ENCODE data around the gene DSE.
A peak's percentile ranks its signal among the peaks of the same experiment; 100 is the strongest.
"Not testable (repeated sequence)": the region's sequence is repeated elsewhere in the genome, so short reads cannot be mapped to it uniquely, and the experiment has no call there.

DSE gene

DNA sequence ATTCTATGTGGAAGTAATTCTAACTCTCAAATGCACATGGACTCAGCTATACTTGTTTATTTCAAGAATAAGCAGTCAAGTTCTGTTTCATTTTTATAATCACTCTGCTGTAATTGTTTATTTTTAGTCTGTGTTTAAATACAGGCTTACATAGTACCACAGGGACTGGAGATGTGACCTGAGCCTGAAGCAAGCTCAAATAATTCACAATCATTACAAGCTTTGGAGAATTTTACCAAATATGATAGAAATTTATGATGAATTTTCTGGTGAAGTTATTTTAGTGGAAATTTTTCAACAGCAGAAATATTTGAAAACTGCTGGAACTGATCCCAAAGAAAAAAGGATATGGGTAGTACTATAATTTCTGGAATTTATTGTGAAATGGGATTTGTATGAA is 41.6 kb upstream of the DSE start:
- Histone ChIP-seq H3K4ac (ENCODE audit: low read depth in 1 of 2, low read length in 2 of 2) (no peak overlapping the region), H3K9ac (ENCODE audit: low read length) (peak overlapping the region; percentile 19), H3K18ac (ENCODE audit: low read depth in 1 of 2, low read length in 2 of 2) (no peak overlapping the region), H3K4me2 (ENCODE audit: low read length, poor library complexity, severe bottlenecking) (no peak overlapping the region), H3K4me1 (ENCODE audit: control insufficient read depth, insufficient read depth, low read depth, low read length) (no peaks in the 10 kb centered on the region), H2AFZ (ENCODE audit: low read depth, low read length) (no peak overlapping the region), H4K8ac (ENCODE audit: low read length) (no peak overlapping the region), H2AK5ac (ENCODE audit: low read length, severe bottlenecking) (no peak overlapping the region), H3K79me1 (replicated peaks; ENCODE audit: low read length, poor library complexity, severe bottlenecking) (no peaks in the 10 kb centered on the region), H2BK15ac (ENCODE audit: low read depth, poor library complexity, severe bottlenecking) (no peak overlapping the region), H3K14ac (ENCODE audit: low read length in 2 of 2) (no peak overlapping the region), H3K36me3 (ENCODE audit: control insufficient read depth in 1 of 2, insufficient read depth in 2 of 2, low read depth in 1 of 2, low read length in 2 of 2) (no peaks in the 10 kb centered on the region), H3K27me3 (ENCODE audit: control insufficient read depth in 1 of 2, insufficient read depth in 1 of 2, low read length in 2 of 2) (no peaks in the 10 kb centered on the region), H4K91ac (ENCODE audit: low read length) (no peak overlapping the region), H3K9me3 (ENCODE audit: control insufficient read depth, low read length) (no peaks in the 10 kb centered on the region), H2BK5ac (ENCODE audit: low read depth, low read length, poor library complexity, severe bottlenecking) (no peak overlapping the region), H2BK120ac (ENCODE audit: low read depth, low read length) (no peak overlapping the region), H3K27ac (ENCODE audit: low read length, poor library complexity, severe bottlenecking) (no peak overlapping the region), H3K23ac (ENCODE audit: low read length in 2 of 2) (no peak overlapping the region), H2BK12ac (ENCODE audit: low read length in 2 of 2) (no peak overlapping the region), H3K4me3 (ENCODE audit: insufficient read depth in 1 of 2, low read depth in 1 of 2, low read length in 2 of 2) (no peak overlapping the region)
- DNase-seq: peak; percentile 42

DNA sequence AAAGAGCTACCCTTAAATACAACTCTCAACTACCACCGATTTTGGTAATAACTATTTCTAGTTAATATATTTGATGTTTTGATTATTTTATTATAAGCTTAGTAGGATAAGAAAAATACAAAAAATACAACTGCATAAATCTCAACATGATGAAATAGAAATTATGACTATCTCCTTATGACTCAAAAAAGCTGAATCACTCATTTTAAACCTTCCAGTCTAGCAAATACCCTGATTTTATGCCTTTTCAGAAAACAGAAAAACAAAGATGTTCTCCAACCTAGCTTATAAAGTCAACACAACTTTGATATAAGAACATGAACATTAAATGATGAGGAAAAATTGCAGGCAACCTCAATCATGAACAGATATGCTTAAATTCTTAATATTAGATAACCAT is 40.2 kb upstream of the DSE start:
- no peak overlapping the region for H3K4me2 ChIP-seq (ENCODE audit: low read length, poor library complexity, severe bottlenecking)
- no peaks in the 10 kb centered on the region for H3K27me3 ChIP-seq (ENCODE audit: control insufficient read depth in 1 of 2, insufficient read depth in 1 of 2, low read length in 2 of 2)
- no peak overlapping the region for H2BK15ac ChIP-seq (ENCODE audit: low read depth, poor library complexity, severe bottlenecking)
- no peaks in the 10 kb centered on the region for H3K79me1 ChIP-seq (replicated peaks; ENCODE audit: low read length, poor library complexity, severe bottlenecking)
- H3K9me3 ChIP-seq (ENCODE audit: control insufficient read depth, low read length): no peaks in the 10 kb centered on the region
- H3K4ac ChIP-seq (ENCODE audit: low read depth in 1 of 2, low read length in 2 of 2): no peak overlapping the region
- no peak overlapping the region for H2AK5ac ChIP-seq (ENCODE audit: low read length, severe bottlenecking)
- peak overlapping the region; percentile 40 for H3K9ac ChIP-seq (ENCODE audit: low read length)
- no peak overlapping the region for H2BK5ac ChIP-seq (ENCODE audit: low read depth, low read length, poor library complexity, severe bottlenecking)
- H2BK12ac ChIP-seq (ENCODE audit: low read length in 2 of 2): no peak overlapping the region
- H3K4me1 ChIP-seq (ENCODE audit: control insufficient read depth, insufficient read depth, low read depth, low read length): no peaks in the 10 kb centered on the region
- no CpG with 5 or more reads among the region's 1 CpG for WGBS
- H3K36me3 ChIP-seq (ENCODE audit: control insufficient read depth in 1 of 2, insufficient read depth in 2 of 2, low read depth in 1 of 2, low read length in 2 of 2): no peaks in the 10 kb centered on the region
- no peak overlapping the region for H2BK120ac ChIP-seq (ENCODE audit: low read depth, low read length)
- no peak overlapping the region for H3K14ac ChIP-seq (ENCODE audit: low read length in 2 of 2)
- no peak overlapping the region for H3K18ac ChIP-seq (ENCODE audit: low read depth in 1 of 2, low read length in 2 of 2)
- H4K8ac ChIP-seq (ENCODE audit: low read length): no peak overlapping the region
- H3K4me3 ChIP-seq (ENCODE audit: insufficient read depth in 1 of 2, low read depth in 1 of 2, low read length in 2 of 2): no peak overlapping the region
- H4K91ac ChIP-seq (ENCODE audit: low read length): no peak overlapping the region
- DNase-seq: no peak
- no peak overlapping the region for H3K23ac ChIP-seq (ENCODE audit: low read length in 2 of 2)
- no peak overlapping the region for H3K27ac ChIP-seq (ENCODE audit: low read length, poor library complexity, severe bottlenecking)
- H2AFZ ChIP-seq (ENCODE audit: low read depth, low read length): no peak overlapping the region

DNA sequence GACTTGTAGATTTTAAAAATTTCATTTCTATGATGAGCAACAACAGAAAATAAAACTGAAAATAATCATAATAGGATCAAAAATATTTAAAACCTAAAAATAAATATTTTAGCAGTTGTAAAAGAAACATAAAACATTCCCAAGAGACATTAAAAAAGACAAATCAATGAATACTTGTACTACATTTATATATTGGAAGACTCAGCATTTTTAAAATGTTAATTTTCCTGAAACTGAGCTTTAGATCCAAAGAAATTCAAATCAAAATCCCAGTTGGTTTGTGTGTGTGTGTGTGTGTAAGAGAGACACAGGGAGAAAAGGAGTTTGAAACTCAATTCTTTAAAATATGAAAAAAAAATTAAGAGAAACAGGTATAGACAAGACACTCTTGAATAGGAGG is 38.7 kb upstream of the DSE start:
- DNase-seq: no peak
- Histone ChIP-seq H2AK5ac (ENCODE audit: low read length, severe bottlenecking) (no peak overlapping the region), H3K27ac (ENCODE audit: low read length, poor library complexity, severe bottlenecking) (no peak overlapping the region), H3K23ac (ENCODE audit: low read length in 2 of 2) (no peak overlapping the region), H3K27me3 (ENCODE audit: control insufficient read depth in 1 of 2, insufficient read depth in 1 of 2, low read length in 2 of 2) (no peaks in the 10 kb centered on the region), H3K14ac (ENCODE audit: low read length in 2 of 2) (no peak overlapping the region), H3K79me1 (replicated peaks; ENCODE audit: low read length, poor library complexity, severe bottlenecking) (no peaks in the 10 kb centered on the region), H4K91ac (ENCODE audit: low read length) (no peak overlapping the region), H2BK120ac (ENCODE audit: low read depth, low read length) (no peak overlapping the region), H2AFZ (ENCODE audit: low read depth, low read length) (no peak overlapping the region), H3K4me2 (ENCODE audit: low read length, poor library complexity, severe bottlenecking) (no peak overlapping the region), H2BK12ac (ENCODE audit: low read length in 2 of 2) (no peak overlapping the region), H3K4me1 (ENCODE audit: control insufficient read depth, insufficient read depth, low read depth, low read length) (no peaks in the 10 kb centered on the region), H3K4ac (ENCODE audit: low read depth in 1 of 2, low read length in 2 of 2) (no peak overlapping the region), H3K18ac (ENCODE audit: low read depth in 1 of 2, low read length in 2 of 2) (no peak overlapping the region), H3K9me3 (ENCODE audit: control insufficient read depth, low read length) (no peaks in the 10 kb centered on the region), H4K8ac (ENCODE audit: low read length) (no peak overlapping the region), H2BK15ac (ENCODE audit: low read depth, poor library complexity, severe bottlenecking) (no peak overlapping the region), H3K9ac (ENCODE audit: low read length) (no peak overlapping the region), H2BK5ac (ENCODE audit: low read depth, low read length, poor library complexity, severe bottlenecking) (no peak overlapping the region), H3K36me3 (ENCODE audit: control insufficient read depth in 1 of 2, insufficient read depth in 2 of 2, low read depth in 1 of 2, low read length in 2 of 2) (no peaks in the 10 kb centered on the region), H3K4me3 (ENCODE audit: insufficient read depth in 1 of 2, low read depth in 1 of 2, low read length in 2 of 2) (no peak overlapping the region)

DNA sequence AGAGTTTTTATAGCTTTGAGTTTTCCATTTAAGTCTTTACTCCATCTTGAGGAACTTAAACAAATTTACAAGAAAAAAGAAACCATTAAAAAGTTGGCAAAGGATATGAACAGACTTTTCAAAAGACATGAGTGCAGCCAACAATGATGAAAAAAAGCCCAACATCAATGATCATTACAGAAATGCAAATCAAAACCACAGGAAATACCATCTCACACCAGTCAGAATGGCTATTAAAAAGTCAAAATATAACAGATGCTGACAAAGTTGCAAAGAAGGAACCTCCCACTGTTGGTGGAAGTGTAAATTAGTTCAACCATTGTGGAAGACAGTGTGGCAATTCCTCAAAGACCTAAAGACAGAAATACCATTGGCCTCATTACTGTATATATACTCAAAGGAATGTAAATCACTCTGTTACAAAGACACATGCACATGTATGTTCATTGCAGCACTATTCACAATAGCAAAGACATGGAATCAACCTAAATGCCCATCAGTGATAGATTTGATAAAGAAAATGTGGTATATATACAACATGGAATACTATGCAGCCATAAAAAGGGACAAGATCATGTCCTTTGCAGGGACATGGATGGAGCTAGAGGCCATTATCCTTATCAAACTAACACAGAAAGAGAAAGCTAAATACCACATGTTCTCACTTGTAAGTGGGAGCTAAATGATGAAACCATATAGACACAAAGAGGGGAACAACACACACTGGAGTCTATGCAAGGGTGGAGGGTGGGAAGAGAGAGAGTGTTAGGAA is 35.9 kb upstream of the DSE start:
- not testable (repeated sequence) for H2BK5ac ChIP-seq (ENCODE audit: low read depth, low read length, poor library complexity, severe bottlenecking); H3K4ac ChIP-seq (ENCODE audit: low read depth in 1 of 2, low read length in 2 of 2)

More for the DNA sequence above, 35.9 kb upstream of the DSE start:
- not testable (repeated sequence) for H2BK15ac ChIP-seq (ENCODE audit: low read depth, poor library complexity, severe bottlenecking); H3K23ac ChIP-seq (ENCODE audit: low read length in 2 of 2); H2BK12ac ChIP-seq (ENCODE audit: low read length in 2 of 2); H3K4me3 ChIP-seq (ENCODE audit: insufficient read depth in 1 of 2, low read depth in 1 of 2, low read length in 2 of 2); H3K27me3 ChIP-seq (ENCODE audit: control insufficient read depth in 1 of 2, insufficient read depth in 1 of 2, low read length in 2 of 2); DNase-seq; H4K91ac ChIP-seq (ENCODE audit: low read length); H4K8ac ChIP-seq (ENCODE audit: low read length); H3K14ac ChIP-seq (ENCODE audit: low read length in 2 of 2); H3K79me1 ChIP-seq (replicated peaks; ENCODE audit: low read length, poor library complexity, severe bottlenecking); H3K36me3 ChIP-seq (ENCODE audit: control insufficient read depth in 1 of 2, insufficient read depth in 2 of 2, low read depth in 1 of 2, low read length in 2 of 2); H3K4me1 ChIP-seq (ENCODE audit: control insufficient read depth, insufficient read depth, low read depth, low read length); H2AFZ ChIP-seq (ENCODE audit: low read depth, low read length); H2BK120ac ChIP-seq (ENCODE audit: low read depth, low read length); H3K9ac ChIP-seq (ENCODE audit: low read length); H3K9me3 ChIP-seq (ENCODE audit: control insufficient read depth, low read length); H3K4me2 ChIP-seq (ENCODE audit: low read length, poor library complexity, severe bottlenecking); H3K27ac ChIP-seq (ENCODE audit: low read length, poor library complexity, severe bottlenecking); H2AK5ac ChIP-seq (ENCODE audit: low read length, severe bottlenecking); H3K18ac ChIP-seq (ENCODE audit: low read depth in 1 of 2, low read length in 2 of 2)

Measured in mesenchymal stem cell (in vitro differentiated cells and primary cell).